RWPE1 (cell line): Measurements from ENCODE around the gene TRPM3.

Experiments used
- CTCF ChIA-PET: fragments of 350-600 bp; sonication (Branson Sonifier 250); formaldehyde crosslinking; extraction: SDS; loops from one replicate; lab custom pipeline; 2021; lab: Yijun Ruan, JAX
- POLR2A ChIA-PET: fragments of 400-600 bp; formaldehyde crosslinking; extraction: SDS; loops from one replicate; lab custom pipeline; 2020; ENCODE audit warnings: antibody characterized with exemption; ENCODE audit not compliant: low non-redundant PET; lab: Yijun Ruan, JAX
- DNase-seq: peaks from one replicate; pipeline ENCODE4 v3.0.0; 2012; ENCODE audit warnings: low spot score
- H3K27ac ChIP-seq: fragments of 450-650 bp; 2 replicates; pipeline ENCODE4 v1.5.1; 2017
- CTCF ChIP-seq: fragments of 450-650 bp; conservative IDR thresholded peaks from 2 replicates; pipeline ENCODE4 v1.5.1; 2017; ENCODE audit warnings: low read depth, mild to moderate bottlenecking

Gene TRPM3

GRCh38 chr9:70564468-70565335 is 556.7 kb downstream of the TRPM3 start:
- no peak overlapping the region for H3K27ac ChIP-seq
- TF ChIP-seq CTCF = no peak
- no peak for DNase-seq
- POLR2A ChIA-PET = no interaction called here
- CTCF ChIA-PET = interaction anchor here (0.6 to 1.1 kb wide), 2 partner anchors 53 to 135 kb away, joined by 3 to 5 read pairs; no protein-coding TSS in a partner anchor

GRCh38 chr9:70563431-70564204 is 557.8 kb downstream of the TRPM3 start:
- H3K27ac ChIP-seq = no peak overlapping the region
- ChIA-PET POLR2A (no interaction called here), CTCF (interaction anchor here (0.7 to 1.6 kb wide), 2 partner anchors 39 to 222 kb away, joined by 3 to 4 read pairs; no protein-coding TSS in a partner anchor)
- no peak for TF ChIP-seq CTCF
- DNase-seq = no peak

GRCh38 chr9:70563010-70563409 is 558.4 kb downstream of the TRPM3 start:
- ChIA-PET POLR2A (no interaction called here), CTCF (interaction anchor here (0.7 to 1.6 kb wide), 2 partner anchors 40 to 222 kb away, joined by 3 to 4 read pairs; no protein-coding TSS in a partner anchor)
- TF ChIP-seq CTCF = no peak
- H3K27ac ChIP-seq = no peak overlapping the region
- no peak for DNase-seq

GRCh38 chr9:70561786-70562395 is 559.5 kb downstream of the TRPM3 start:
- ChIA-PET POLR2A (no interaction called here), CTCF (interaction anchor here (1.1 to 1.6 kb wide), 2 partner anchors 41 to 142 kb away, joined by 3 to 4 read pairs; no protein-coding TSS in a partner anchor)
- H3K27ac ChIP-seq = no peak overlapping the region
- DNase-seq = no peak
- no peak for TF ChIP-seq CTCF

GRCh38 chr9:70561111-70561510 is 560.3 kb downstream of the TRPM3 start:
- ChIA-PET CTCF (interaction anchor here (0.5 kb wide), 1 partner anchor 45 kb away, joined by 3 read pairs; no protein-coding TSS in a partner anchor), POLR2A (no interaction called here)
- H3K27ac ChIP-seq = no peak overlapping the region
- DNase-seq = no peak
- no peak for TF ChIP-seq CTCF

GRCh38 chr9:70559102-70559501 is 562.3 kb downstream of the TRPM3 start:
- DNase-seq = no peak
- TF ChIP-seq CTCF = no peak
- ChIA-PET CTCF (interaction anchor here (0.8 kb wide), 1 partner anchor 13 kb away, joined by 3 read pairs; no protein-coding TSS in a partner anchor), POLR2A (no interaction called here)
- no peak overlapping the region for H3K27ac ChIP-seq
